COLO668 (cell line): Measurements from ENCODE around the gene CNTFR.

Experiments
- DNase-seq: peaks from one replicate; lab custom pipeline; 2025; ENCODE audit not compliant: unreplicated experiment; lab: John Stamatoyannopoulos, UW

Gene CNTFR

DNA sequence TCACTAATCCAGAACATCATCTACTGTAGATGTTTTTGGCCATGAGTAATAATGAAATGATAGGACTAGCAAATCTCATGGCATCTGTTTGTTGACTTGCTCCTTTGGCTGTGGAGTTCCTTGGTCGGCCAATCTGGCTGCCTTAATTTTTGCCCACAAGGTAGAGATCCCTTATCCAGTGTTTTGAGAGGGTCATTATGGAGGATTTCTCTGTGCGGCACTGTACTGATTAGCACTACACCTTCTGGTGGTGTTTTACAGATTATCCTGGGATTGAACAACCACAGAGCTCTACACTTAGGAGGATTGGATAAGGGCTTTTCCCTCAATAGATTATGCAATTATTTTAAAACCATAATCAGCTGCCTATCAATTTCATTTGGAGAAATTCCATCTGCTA lies 63.5 kb downstream of the CNTFR start:
- no peak for DNase-seq

DNA sequence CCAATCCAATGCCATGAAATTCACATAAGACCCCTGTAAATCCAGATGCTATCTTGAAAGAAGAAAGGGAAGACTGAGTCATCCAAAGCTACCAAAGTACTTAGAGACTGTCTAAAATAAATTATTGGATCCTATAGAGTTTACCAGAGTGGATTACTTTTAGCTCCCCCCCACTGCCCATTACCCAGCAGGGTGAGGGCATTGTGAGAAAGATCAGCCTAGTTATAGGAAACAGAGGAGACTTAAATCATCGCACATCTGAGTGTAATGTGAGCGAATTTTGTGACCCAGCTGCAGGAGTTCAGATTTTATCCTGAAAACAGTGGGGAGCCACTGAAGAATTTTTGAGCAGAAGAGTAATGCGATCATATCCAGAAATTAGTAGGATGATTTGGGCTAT lies 65.2 kb downstream of the CNTFR start:
- DNase-seq = no peak

DNA sequence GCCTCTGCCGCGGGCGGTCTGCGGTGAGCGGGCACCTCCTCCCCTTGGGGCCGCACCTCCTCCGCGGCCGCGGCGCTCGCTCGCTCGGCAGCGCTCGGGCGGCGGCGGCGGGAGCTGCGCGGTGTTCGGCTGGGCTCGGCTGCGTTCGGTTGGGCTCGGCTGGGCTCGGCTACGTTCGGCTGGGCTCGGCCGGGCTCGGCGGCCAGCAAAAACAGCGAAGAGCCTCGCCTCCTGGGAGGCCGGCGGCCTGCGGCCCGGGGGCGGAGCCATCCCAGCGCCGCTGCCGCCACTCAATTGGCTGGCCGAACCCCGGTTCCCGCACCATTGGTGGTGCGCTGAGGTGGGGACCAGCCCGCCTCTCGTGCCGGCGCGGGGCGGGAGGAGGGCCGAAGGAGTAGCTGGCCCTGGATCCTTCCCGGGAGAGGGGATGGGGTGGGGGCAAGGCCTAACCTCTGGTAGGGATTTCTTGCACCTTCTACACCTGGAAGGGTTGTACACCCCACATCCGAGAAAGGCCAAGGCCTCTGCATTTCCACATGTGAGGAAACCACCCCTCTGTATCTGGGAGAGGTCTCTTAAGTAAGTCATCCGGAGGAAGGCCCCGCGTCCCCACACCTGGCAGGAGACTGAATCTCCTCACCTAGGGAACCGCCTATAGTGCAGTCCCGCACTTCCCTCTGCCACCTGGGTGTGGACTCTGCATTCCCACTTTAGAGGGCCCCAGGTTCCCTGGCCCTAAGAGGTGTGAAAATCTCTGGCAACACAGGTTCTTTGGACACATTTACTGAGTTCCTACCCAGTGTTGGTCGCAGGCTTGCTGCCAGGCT lies 66.3 kb downstream of the CNTFR start, which contains the start of gene ENHO:
ENHO (minus strand) TSS at position 20 of the 827 bp plus-strand sequence. CDS start 1,295 bp downstream, outside the sequence.
- DNase-seq = peak; percentile 91

DNA sequence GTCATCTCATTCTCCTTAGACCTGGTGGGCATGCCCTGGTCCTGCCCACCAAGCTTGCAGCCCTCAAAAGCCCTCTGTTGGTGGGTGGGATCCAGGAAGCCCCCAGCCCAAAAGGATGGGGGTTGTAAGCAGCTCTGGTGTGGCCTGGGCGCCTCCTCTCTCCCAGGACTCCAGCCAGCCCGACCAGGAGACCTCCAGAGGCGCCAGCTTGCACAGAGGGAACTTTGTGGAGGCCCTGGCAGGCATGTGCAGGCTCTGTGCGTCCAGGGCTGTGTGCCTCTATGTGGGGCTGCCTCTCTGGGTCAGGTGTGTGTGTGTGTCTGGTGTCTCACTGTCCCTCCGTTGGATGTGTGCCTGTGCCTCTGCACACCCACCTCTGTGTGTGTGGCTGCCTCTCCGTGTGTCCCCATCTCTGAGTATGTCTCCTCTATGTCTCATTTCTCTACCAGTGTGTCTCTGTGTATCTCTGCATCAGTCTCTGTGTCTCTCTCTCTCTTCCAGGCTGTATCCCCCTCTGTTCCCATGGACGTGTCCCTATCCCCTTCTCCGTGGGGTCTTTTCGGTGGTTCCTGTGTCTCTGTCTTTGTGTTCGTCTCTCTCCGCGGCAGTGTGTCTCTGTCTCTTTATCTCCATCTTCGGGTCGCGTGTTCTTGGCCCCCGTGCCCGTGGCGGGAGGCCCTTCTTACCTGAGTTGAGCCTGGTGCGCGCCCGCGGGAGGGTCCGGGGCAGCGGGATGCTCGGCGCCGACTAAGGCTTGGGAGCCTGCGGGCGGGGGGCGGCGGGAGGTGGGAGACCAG lies 67.2 kb downstream of the CNTFR start:
- DNase-seq = peak; percentile 17

DNA sequence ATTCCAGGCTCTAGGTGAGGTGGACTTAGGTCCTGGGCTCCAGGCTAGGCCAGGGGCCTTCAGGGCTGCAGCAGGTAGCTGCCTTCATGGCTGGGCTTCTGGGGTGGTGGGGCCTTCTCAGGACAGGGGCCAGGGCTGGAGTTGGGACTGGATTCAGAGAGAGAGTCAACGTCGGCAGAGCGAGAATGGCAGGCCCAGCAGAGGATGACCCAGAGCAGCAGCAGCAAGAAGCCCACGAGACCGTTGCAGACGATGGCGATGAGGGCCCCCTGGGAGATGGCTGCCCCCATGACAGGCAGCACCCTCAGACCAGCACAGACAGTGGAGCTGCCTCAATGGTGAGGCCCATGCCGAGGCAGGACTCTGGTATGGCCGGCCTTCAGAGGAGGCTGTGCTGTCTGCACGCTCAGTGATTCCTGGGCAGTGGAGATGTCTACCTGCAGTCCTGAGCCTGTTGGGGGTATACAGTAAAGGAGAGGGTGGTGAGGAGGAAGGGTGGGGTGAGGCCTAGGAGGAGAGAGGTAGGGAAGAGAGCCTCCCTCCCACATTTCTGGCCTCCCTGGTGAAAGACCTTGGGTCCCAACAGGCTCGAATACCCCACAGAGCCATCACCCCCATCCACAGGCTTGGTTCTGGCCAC lies 68.0 kb downstream of the CNTFR start:
- no peak for DNase-seq

DNA sequence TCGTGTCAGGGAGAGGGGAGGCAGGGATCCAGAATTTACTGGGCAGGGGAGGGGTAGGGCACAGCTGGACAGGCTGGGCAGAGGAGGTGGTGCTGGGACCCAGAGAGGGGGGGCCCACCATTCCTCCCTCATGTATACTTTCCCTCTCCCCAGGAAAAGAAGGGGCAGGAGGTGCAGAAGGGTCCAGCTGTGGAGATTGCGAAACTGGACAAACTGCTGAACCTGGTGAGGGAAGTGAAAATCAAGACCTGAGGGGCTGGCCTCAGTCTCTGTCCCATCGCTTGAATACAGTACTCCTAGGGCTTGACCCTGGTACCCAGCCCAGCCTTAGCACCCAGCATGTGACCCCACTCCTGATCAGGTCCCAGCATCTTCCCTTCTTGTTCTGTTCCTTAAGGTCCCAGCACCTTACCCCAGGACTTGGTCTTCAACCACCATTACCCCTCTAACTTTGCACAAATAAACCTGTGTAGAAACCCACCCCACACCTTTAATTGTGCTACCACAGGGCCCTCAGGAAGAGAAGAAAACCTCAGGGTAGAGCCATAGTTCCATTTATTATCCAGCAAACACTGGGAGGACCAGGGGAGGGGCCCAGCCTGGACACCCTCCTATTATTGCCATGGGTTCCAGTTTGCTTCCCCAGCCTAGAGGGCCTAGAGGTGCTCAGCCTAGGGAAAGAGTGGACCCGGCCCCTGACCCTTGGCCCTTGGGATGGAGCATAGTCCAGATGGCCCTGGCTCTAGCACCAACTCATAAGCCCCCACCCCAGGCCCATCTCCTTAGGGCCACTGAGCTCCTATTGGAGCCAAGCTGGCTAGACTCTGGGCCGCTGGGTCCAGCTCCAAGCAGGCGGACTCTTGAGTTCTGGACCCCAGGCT lies 68.8 kb downstream of the CNTFR start:
- no peak for DNase-seq

DNA sequence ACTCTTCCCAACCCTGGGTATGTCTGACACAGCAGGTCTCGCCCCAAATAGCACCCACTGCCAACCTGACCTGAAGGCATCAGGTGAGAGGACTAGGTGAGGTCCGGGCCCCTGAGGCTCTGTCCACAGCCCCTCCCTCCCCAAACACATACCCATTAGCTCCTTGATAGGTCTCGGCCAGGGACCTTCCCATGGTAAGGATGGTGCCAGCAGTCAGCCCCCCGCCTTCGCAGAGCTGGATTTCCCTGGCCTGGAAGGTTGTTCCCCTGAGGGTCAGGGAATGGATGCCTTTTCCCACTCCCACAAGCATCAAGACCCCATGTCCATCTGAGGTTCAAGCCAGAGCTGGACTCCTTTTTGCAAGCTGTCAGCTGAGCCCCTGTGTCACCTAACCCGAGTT lies 69.4 kb downstream of the CNTFR start:
- DNase-seq = no peak

DNA sequence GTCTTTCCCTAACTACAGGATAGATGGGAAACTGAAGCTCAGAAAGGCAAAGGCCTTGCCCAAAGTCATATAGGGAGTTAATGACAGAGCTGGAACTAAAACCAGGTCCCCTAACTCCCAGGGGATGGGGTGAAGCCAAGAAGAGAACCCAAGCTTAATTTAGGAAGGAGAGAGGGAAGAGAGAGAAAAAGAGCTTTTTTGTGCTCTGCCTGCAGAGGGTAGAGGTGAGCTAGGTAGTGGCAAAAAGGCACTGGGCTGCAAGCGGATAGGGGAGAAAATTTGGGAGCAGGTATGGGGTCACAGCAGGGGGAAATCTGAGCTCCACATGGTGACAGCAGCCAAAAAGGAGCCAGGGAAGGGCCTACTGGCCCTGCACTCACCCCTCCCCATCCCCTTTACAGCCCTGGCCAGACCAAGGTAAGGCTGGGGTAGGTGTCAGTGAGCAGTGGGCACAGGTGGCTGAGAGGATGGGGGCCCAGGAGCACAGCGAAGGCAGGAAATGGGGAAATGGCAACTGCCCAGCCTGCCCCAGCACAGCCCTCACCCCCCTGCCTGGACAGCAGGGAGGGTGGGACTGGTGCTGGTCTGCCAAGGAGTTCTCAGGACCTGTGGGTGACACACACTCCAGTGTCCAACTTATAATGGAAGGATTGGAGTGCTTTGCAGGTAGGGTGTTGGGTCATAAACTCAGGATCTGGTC lies 70.1 kb downstream of the CNTFR start:
- DNase-seq = no peak

DNA sequence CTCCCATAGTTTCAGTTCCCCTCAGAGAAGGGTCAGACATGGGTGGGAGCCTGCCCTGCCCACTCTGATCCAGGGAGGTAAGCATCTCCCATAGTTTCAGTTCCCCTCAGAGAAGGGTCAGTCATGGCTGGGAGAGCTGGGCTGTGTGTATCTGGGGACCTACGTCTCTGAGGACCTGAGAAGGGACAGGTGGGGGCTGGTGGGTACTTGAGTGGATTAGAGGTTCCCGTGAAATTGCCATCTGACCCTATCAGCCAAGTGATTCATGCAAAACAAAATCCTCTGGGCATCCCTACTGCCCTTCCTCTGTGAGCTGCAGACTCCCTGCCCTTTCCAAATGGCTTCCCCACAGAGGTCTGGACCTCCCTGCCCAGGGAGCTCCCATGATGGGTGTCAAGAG lies 70.6 kb downstream of the CNTFR start:
- no peak for DNase-seq

DNA sequence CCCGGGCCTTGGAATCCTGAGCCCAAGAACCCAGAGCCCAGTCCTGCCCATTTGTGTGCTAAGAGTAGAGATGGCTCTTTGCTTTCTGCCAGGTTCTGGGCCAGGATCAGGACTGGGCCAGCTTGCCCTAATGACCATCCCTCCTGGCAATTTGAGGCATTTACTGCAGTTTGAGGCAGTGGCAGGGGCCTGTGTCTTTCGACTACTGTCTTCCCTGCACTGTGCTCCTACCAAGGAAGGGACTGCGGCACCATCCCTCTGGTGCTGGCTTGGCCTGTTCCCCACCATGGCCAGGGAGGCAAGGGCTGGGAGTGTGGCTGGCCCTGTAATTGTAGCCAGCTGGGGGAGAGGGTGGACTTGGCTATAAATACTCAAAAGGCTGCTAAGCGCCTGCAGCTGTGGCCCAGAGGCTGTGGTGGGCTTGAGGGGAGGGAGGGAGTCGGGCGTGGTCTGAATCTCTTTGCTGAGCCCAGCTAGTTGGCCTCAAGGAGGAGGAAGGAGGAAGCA lies 71.4 kb downstream of the CNTFR start:
- DNase-seq = no peak

DNA sequence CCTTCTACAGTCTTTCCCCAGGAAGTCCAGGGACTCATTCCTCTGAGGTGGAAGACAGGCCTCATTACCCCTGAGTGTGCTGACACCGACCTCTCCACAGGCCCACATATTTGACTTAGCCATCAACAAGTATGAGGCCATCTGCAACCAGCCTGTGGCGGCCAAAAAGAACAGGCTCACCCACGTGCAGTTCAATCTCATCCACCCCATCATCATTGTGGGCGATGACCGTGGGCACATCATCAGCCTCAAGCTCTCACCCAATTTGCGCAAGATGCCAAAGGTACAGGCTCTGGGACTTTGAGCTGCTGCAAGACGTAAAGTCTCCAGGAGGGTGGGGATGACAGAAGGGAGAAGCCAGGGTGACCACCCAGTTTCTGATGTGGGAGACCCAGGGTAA lies 72.3 kb downstream of the CNTFR start:
- DNase-seq = no peak

DNA sequence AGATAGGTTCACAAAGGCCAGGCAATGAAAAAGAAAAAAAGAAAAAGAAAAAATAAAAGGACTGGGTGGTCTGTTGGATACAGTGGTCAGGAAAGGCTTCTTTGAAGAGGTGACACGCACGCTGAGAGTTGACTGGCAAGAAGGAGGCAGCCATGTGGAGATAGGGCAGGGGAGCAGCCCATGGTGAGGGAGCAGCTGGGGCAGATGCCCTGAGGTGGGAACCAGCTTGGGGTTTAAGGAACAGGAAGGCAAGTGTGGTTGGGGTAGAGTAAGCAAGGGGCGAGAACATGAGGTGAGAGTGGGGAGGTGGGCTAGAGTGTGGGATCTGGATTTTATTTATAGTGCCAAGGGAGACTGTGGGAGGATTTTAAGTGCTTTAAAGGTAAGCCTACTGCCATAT lies 73.6 kb downstream of the CNTFR start:
- DNase-seq = no peak

DNA sequence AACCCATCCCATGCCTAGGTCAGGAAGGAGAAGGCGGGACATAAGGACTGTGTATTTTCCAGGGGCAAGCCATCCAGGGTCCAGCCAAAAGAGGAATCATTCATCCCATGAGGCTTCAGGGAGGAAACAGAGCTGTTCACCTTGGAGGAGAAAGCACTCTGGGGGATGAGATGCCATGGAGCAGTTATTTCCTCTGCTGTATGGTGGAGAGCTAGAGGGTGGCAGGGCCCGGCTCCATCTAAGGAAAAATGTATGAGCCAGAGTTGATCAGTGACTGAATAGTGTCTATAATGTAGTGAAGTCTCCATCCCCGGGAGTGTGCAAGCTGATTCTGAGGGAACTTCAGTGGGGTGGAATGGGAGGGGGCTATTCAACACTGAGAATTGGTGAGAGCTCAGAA lies 74.7 kb downstream of the CNTFR start:
- DNase-seq = no peak

DNA sequence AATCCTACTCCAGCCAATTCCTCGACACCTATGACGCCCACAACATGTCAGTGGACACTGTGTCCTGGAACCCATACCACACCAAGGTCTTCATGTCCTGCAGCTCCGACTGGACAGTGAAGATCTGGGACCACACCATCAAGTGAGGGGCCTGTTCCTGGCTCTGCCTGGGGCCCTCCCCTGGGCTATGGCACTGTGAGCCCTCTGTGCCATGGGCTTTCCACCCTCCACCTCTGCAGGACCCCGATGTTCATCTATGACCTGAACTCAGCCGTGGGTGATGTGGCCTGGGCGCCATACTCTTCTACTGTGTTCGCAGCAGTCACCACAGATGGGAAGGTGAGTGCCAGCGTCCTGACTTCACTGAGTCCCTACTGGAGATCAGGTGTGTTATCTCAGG lies 75.1 kb downstream of the CNTFR start:
- DNase-seq = no peak

DNA sequence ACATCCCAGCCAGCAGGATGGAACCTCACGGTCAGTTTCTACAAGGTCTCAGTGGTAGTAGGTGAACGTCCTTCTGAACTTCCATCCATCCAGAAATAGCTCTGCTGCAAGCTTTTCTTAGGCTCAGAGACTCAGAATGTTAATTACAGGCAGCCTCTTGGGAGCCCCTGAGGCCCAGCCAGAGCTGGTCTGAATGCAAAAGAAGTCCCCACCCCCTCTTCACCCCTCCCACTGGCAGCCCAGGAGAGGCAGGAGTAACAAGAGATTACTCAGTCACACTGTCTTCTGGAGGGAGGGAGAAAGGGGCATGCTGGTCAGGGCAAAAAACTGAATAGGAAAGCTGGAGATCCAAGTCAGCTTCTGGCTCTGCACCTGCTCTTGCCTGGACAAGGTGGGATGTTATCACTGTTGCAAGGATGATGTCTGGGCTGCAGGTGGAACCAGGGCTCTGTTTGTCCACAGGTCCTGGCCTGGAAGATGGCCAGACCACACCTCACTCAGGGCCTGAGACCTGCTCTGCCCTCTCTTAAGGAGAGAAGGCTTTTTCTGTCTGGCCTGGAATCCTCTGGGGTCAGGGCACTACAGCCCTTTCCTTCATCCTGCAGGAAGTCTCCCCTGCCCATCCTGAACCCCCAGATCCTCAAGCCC lies 75.8 kb downstream of the CNTFR start:
- no peak for DNase-seq

DNA sequence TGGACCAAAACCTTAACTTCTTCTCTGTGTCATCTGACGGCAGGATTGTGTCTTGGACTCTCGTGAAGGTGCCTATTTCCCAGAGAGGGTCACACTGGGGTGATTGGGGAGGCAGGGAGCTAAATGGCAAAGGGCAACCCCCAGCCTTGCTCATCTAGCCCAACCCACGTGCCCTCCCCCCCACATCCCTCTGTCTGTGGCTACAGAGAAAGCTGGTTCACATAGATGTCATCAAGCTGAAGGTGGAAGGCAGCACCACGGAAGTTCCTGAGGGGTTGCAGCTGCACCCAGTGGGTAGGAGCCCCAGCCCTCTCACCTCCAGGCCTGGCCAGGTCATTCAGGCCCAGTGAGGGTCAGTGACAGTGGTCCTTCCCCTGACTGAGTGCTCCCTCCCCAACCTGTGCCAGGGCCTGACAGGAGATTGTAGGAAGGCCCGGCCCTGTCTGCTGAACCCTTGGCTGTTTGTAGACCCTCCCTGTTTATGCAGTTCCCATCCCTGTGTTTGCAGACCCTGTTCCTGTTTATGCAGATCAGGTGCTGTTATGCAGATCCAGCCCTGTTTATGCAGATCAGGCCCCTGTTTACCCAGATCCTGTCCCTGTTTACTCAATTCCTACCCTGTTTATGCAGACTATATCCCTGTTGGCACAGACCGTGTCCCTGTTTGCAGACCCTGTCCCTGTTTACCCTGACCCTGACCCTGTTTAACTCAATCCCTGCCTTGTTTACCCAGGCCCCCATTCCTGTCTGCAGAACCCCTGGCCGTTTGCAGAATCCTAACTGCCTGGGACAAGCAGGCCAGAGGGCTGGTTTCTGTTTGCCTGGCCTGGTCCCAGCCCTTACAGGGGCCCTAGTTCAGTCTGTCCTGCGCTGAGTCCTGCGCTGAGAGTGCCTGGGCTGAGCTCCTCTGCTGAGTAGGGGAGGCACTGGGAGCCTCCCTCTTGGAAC lies 77.1 kb downstream of the CNTFR start:
- no peak for DNase-seq

DNA sequence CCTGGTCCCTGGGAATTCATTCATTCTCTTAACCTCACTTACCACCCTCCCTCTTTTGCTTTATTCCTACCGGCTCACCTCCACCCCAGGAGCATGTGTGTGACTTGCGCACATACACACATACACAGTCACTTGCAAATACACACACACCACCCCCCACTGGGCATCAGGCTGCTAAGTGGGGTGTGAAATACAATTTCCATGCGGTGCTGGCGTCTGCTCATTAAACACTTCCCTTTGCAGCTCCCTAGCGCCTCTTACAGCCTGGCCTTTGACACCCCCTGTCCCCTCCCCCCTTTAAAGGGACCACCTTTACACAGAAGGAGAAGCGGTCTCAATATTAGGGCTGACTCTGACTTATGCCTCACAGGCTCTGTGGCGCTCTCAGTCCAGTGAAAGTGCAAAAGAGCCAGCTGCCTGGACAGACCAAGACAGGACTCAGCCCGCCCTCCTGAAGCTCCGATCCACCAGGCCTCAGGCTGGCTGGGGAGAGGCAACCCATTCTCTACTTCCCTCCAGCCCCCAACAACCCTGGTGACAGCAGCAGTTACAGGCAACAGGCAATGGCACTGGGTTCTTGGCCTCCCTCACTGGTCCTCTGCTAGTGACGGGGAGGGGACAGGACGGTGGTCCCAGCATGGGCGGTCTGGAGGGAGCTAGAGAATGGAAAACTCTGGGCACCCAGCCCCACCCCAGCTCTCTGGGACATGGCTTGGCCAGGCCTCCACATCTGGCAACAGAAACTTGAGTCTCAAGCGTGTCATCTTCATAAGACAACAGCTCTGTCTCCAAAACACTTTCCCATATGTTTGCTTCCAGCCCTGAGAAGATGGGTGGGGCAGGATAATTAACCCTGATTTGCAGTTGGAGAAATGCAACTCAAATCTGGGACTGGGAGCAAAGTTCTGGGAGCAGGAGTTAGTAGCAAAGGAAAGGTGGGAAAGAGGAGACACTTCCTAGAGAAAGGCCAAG lies 78.7 kb downstream of the CNTFR start:
- no peak for DNase-seq
